Neural crest cell (in vitro differentiated cells): ENCODE data around the gene ASH1L. TPM values are rescaled to one million over a fixed set of nuclear protein-coding genes. Genes with fewer than 3 reads are reported as not detected.
"Not testable (repeated sequence)": the region's sequence is repeated elsewhere in the genome, so short reads cannot be mapped to it uniquely, and the experiment has no call there.

Experiments used
- DNase-seq: peaks from one replicate; pipeline ENCODE4 v3.0.0; 2021; ENCODE audit warnings: low read depth, mixed read lengths, low spot score
- H3K27ac Mint-ChIP-seq: one replicate; pipeline ENCODE4 v1.8.0; 2021; ENCODE audit warnings: mild to moderate bottlenecking, mixed read lengths; ENCODE audit not compliant: unreplicated experiment
- H3K27me3 Mint-ChIP-seq: 2 replicates; pipeline ENCODE4 v1.8.0; 2021; ENCODE audit warnings: low read depth, mild to moderate bottlenecking, mixed read lengths
- H3K36me3 Mint-ChIP-seq: 2 replicates; pipeline ENCODE4 v1.8.0; 2021; ENCODE audit warnings: low read depth, mild to moderate bottlenecking, mixed read lengths
- H3K4me1 Mint-ChIP-seq: 2 replicates; pipeline ENCODE4 v1.8.0; 2021; ENCODE audit warnings: mixed read lengths
- H3K4me3 Mint-ChIP-seq: one replicate; pipeline ENCODE4 v1.8.0; 2021; ENCODE audit warnings: mild to moderate bottlenecking, mixed read lengths
- H3K9me3 Mint-ChIP-seq: 2 replicates; pipeline ENCODE4 v1.8.0; 2021; ENCODE audit warnings: mixed read lengths
- total RNA-seq: library from RNA; stranded (reverse); gene quantifications from 2 replicates; pipeline ENCODE4 v1.2.1, GENCODE V29; 2021
- TF ChIP-seq, protein P1 (sequence below): fragments of 200-600 bp; sonication (generic); conservative IDR thresholded peaks from 2 replicates; pipeline ENCODE4 v1.5.0; 2021; ENCODE audit warnings: antibody characterized with exemption, mild to moderate bottlenecking

ASH1L gene
- total RNA-seq, 1 donor from 2014 or later: 35.4 TPM

DNA sequence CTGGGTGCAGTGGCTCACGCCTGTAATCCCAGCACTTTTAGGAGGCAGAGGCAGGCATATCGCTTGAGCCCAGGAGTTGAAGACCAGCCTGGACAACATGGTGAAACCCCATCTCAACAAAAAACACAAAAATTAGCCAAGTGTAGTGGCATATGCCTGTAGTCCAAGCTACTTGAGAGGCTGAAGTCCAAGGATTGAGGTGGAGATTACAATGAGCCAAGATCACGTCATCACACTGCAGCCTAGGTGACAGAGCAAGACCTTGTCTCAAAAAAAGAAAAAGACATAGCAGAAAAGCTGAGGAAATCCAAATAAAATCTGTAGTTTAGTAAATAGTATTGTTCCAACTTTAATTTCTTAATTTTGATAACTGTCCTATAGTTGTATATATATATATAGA, 11.5 kb upstream of the ASH1L start:
- no peak overlapping the region for H3K4me3 Mint-ChIP-seq
- H3K36me3 Mint-ChIP-seq: peaks cover 2% of the 10 kb centered on the region
- no peak overlapping the region for H3K27ac Mint-ChIP-seq
- H3K9me3 Mint-ChIP-seq: no peaks in the 10 kb centered on the region
- H3K4me1 Mint-ChIP-seq: no peaks in the 10 kb centered on the region
- no peak for DNase-seq
- TF ChIP-seq, protein P1, sequence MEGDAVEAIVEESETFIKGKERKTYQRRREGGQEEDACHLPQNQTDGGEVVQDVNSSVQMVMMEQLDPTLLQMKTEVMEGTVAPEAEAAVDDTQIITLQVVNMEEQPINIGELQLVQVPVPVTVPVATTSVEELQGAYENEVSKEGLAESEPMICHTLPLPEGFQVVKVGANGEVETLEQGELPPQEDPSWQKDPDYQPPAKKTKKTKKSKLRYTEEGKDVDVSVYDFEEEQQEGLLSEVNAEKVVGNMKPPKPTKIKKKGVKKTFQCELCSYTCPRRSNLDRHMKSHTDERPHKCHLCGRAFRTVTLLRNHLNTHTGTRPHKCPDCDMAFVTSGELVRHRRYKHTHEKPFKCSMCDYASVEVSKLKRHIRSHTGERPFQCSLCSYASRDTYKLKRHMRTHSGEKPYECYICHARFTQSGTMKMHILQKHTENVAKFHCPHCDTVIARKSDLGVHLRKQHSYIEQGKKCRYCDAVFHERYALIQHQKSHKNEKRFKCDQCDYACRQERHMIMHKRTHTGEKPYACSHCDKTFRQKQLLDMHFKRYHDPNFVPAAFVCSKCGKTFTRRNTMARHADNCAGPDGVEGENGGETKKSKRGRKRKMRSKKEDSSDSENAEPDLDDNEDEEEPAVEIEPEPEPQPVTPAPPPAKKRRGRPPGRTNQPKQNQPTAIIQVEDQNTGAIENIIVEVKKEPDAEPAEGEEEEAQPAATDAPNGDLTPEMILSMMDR: no peak
- no peaks in the 10 kb centered on the region for H3K27me3 Mint-ChIP-seq

DNA sequence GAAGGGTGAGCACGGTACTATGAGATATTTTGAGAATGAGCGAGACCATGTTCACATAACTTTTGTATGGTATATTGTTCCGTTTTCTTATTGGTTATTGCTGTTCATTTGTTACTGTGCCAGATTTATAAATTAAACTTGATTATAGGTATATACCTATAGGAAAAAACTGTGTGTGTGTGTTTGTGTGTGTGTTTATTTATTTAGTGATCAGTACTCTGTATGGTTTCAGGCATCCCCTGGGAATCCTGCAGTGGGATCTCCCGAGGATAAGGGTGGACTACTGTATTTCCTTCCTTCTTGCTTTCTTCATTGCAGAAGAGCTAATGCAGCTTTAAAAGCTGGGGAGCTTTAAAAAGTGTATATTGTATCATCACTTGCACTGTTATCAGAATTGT, 8.0 kb upstream of the ASH1L start:
- Mint-ChIP-seq H3K27me3 (no peaks in the 10 kb centered on the region), H3K27ac (no peak overlapping the region), H3K4me3 (no peak overlapping the region), H3K4me1 (no peaks in the 10 kb centered on the region), H3K9me3 (no peaks in the 10 kb centered on the region), H3K36me3 (no peaks in the 10 kb centered on the region)
- TF ChIP-seq, protein P1: no peak
- no peak for DNase-seq

DNA sequence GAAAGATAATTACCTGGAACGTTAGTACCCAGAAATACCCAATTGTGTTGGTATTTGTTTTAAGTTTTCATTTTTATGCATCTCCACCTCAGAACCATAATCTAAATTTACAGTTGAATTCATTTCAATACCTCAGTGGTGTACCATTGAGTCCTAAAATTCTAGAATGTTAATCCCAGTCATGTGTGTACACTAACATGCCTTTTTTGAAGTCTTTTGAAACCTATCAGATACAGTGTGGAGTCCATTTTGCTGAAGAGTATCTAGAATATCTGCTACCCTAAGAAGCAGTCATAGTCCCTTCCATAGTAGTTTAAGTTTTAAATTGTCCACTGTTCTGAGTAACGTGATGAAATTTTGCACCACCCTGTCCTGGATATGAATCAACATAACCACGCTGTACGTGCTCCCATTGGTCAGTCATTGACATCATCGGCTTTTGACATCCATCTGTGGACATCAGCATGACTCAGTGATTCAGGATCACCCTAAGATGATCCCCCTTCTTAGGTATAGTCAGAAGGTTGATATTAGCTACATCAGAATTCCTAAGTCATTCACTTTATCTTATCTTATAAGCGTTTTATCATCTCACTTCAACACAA, 7.5 kb upstream of the ASH1L start:
- H3K9me3 Mint-ChIP-seq: no peaks in the 10 kb centered on the region
- no peak overlapping the region for H3K4me3 Mint-ChIP-seq
- H3K27me3 Mint-ChIP-seq: no peaks in the 10 kb centered on the region
- H3K36me3 Mint-ChIP-seq: no peaks in the 10 kb centered on the region
- no peaks in the 10 kb centered on the region for H3K4me1 Mint-ChIP-seq
- DNase-seq: no peak
- H3K27ac Mint-ChIP-seq: no peak overlapping the region
- TF ChIP-seq, protein P1: no peak

DNA sequence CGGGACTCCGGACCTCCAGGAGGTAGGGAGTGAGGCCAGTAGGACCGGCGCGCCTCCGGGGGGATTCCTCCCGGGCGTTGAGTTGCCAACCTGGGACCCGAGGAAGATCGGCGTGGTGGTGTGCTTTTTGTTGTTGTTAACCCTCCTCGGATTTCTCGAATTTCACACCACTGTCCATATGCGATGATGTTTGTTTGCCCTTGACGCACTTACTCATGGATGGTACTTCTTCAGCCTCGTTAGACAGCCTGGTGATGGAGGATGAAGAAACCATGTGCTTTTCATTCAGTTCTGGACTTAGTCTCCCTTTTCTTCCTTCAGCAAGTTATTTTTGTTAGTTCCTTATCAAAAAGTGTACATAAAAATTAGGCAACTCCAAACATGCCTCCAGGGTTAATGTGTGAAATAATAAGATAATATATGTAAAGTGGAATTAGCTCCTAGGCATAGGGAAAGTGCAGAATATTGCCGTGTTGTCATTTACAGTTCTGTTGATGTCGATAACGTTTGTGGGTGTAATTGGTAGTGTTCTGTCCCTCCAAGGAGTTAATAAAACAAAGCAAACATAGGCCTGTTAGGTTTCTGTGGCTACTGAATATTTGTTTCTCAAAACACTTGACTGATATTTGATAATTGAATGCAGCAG, 897 bp upstream of the ASH1L start:
- DNase-seq, H3K36me3 Mint-ChIP-seq, H3K27me3 Mint-ChIP-seq, H3K9me3 Mint-ChIP-seq: not testable (repeated sequence)
- Mint-ChIP-seq H3K27ac (peak overlapping the region; percentile 98), H3K4me3 (peak overlapping the region; percentile 99), H3K4me1 (peaks cover 32% of the 10 kb centered on the region)

DNA sequence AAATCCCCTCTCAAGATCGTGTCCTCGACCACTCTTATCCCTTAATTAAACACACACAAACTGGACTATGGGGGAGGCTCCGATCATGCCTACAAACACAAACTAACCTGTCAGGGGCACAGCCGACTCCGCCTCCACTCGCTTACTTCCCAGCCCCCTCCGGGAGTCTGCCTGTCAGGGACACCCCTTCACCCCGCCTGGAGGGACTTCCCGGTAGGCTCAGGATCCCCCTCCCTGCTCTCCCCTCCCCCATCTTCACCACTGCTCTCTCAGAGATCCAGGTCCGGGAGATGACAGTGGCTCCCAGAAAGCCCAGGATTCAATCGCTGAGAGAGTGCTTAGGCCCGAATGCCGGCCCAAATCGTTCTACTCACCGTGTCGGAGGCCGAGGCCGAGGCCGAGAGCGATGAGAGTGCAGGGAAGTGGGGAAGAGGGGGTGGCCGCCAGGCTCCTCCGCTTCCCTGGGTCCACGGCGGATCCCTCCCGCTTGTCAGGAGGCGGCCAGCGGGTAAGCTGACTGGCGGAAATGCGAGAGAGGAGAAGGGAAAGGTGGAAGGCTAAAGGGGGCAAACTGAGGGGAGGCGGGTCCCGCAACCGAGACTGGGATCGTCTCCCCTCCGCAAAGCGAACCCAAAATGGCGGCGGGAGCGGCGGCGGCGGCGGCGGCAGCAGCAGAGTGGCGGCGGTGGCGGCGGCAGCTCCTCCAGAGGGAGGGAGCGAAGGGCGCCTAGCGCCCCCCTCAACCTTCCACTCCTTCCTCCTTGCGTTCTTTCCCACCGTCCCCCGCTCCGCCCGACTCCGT, 623 bp downstream of the ASH1L start:
- H3K36me3 Mint-ChIP-seq, H3K9me3 Mint-ChIP-seq, H3K27me3 Mint-ChIP-seq: not testable (repeated sequence)
- DNase-seq: peak; percentile 60
- Mint-ChIP-seq H3K4me3 (peak overlapping the region; percentile 99), H3K27ac (peak overlapping the region; percentile 96), H3K4me1 (peaks cover 32% of the 10 kb centered on the region)

DNA sequence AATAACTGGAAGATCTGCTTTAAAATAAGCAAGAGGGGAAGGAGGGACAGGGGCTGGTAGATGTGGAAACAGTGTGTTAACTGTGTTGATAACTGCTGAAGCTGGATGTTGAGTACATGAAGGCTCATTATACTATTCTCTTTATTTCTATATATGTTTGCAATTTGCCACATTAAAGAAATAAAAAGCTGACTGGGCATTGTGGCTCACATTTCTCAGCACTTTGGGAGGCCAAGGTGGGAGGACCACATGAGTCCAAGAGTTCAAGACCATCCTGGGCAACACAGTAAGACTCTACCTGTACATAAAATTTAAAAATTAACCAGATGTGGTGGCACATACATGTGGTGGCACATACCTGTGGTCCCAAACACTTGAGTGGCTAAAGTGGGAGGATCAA, 6.7 kb downstream of the ASH1L start:
- Mint-ChIP-seq H3K36me3 (peaks cover 2% of the 10 kb centered on the region), H3K27me3 (no peaks in the 10 kb centered on the region), H3K27ac (no peak overlapping the region), H3K9me3 (no peaks in the 10 kb centered on the region), H3K4me3 (no peak overlapping the region), H3K4me1 (peaks cover 19% of the 10 kb centered on the region)
- TF ChIP-seq, protein P1: no peak
- DNase-seq: no peak
